Measurements from ENCODE around the gene CNNM1.

GRCh38 chr10:99430116-99430450, 100.9 kb downstream of the CNNM1 start:
- TF ChIP-seq USF1 (CRISPR knock-in tag; IDR thresholded peaks at IDR 0.05): no peak
- TF ChIP-seq ELF4 (CRISPR knock-in tag; IDR thresholded peaks at IDR 0.05; ENCODE audit: low read depth): no peak
